ENCODE measurements around the gene HECTD4. TPM values are rescaled to one million over a fixed set of nuclear protein-coding genes. Genes with fewer than 3 reads are reported as not detected.
A peak's percentile ranks its signal among the peaks of the same experiment; 100 is the strongest.

HECTD4 gene, protein sequence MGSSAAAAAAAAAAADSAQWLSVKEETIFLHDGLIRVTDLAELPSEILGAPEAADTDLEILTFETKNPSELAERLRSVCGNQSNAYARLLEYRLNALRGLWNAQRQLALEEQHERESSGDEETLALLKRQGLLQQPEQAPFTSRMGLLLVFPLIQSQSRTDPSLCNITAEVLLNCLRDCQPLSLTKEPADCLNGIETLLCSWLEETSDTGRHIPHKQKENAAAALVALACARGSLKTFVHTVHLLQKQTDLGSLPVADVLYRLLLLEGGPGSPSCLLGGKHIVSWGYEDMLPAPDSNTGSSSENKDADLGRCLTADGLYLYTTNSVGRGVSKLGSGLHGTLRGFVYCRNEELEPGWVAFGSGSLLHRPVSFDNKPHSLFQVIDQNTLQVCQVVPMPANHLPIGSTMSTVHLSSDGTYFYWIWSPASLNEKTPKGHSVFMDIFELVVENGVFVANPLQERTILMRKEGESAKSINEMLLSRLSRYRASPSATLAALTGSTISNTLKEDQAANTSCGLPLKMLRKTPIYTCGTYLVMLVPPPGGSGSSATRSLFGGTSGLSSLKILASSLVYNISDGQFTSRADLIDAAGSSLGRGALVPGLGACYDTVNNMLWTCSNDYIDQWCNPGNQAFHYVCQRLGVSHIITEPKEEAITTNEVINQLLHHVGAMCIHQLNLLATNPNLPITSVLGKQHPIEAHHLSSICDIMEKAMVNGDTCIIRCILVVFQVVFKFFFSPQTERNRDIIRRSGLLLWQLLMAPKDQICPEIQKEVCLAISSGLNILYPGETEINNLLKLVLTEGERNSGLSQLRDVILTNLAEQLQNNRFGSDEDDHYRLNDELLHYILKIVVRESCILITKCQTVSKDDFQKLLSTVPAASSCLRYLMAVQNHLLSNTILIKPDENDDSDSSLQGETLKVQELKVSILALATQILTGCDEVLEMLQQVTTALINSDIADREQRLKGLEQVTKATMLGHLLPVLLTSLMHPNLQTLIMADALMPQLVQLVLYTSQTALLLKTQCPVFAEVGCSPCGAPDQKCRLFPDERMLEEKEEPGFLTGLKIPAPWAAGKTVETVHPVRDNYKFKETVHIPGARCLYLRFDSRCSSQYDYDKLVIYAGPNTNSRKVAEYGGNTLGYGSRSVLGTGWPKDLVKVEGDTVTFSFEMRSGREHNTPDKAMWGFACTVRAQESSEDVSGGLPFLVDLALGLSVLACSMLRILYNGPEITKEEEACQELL (N-terminal part only)
- total RNA-seq (2014; rRNA removed; shearing (Covaris generic)): 10.0 and 13.1 TPM in 2 replicates

GRCh38 chr12:112381883-112382796, at the start of gene HECTD4:
TSS of gene HECTD4 (minus strand) at chr12:112382431. CDS start at chr12:112382128, 303 bp downstream.
- DNase-seq: peak; percentile 90 to 93
- Histone ChIP-seq H3K4me1 (peaks cover 6% of the 10 kb centered on the region; the same call in 1 of the 2 replicates), H3K9me3 (replicated peaks) (no peaks in the 10 kb centered on the region), H3K27ac (no peak within 1 kb of the TSS; the same call in 1 of the 2 replicates), H3K4me3 (peak within 1 kb of the TSS; percentile 76), H3K27me3 (no peaks in the 10 kb centered on the region), H3K36me3 (no peaks in the 10 kb centered on the region)

GRCh38 chr12:112431965-112432364, 49.7 kb upstream of the HECTD4 start:
- no peak overlapping the region for H3K4me3 ChIP-seq
- no peaks in the 10 kb centered on the region for H3K9me3 ChIP-seq (replicated peaks)
- no peaks in the 10 kb centered on the region for H3K4me1 ChIP-seq
- peaks cover 5% of the 10 kb centered on the region; the same call in 1 of the 2 replicates for H3K36me3 ChIP-seq
- H3K27me3 ChIP-seq: no peaks in the 10 kb centered on the region
- no peak overlapping the region for H3K27ac ChIP-seq
- no peak for DNase-seq

DNA sequence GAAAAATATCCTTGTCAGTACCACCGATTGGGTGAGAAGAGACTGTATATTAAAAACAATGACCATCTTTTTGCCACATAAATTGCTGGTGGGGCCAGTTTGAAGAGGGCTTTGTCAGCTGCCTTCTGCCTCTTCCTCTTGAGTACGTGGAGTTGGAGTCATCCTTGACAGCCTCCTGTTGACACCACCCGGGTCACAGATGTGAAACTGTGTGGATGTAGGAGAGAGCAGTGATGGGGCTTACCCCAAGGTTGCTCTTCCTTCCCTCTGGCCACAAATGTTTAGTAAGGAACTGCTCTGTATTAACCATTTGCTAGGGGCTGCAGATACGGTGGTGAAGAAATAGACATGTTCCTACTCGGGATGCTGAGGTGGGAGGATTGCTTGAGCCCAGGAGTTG, 48.7 kb upstream of the HECTD4 start:
- Histone ChIP-seq H3K9me3 (replicated peaks) (no peaks in the 10 kb centered on the region), H3K27me3 (no peaks in the 10 kb centered on the region), H3K4me1 (no peaks in the 10 kb centered on the region), H3K4me3 (no peak overlapping the region), H3K36me3 (peaks cover 5% of the 10 kb centered on the region; the same call in 1 of the 2 replicates), H3K27ac (no peak overlapping the region)
- DNase-seq: no peak

- no peaks in the 10 kb centered on the region for H3K9me3 ChIP-seq (replicated peaks)
- no peak overlapping the region for H3K27ac ChIP-seq
- no peaks in the 10 kb centered on the region for H3K4me1 ChIP-seq
- H3K36me3 ChIP-seq: peaks cover 5% of the 10 kb centered on the region; the same call in 1 of the 2 replicates
- no peak overlapping the region for H3K4me3 ChIP-seq
- no peaks in the 10 kb centered on the region for H3K27me3 ChIP-seq
- DNase-seq: no peak
These were observed 45.5 kb upstream of the HECTD4 start for GRCh38 chr12:112427760-112428159.

DNA sequence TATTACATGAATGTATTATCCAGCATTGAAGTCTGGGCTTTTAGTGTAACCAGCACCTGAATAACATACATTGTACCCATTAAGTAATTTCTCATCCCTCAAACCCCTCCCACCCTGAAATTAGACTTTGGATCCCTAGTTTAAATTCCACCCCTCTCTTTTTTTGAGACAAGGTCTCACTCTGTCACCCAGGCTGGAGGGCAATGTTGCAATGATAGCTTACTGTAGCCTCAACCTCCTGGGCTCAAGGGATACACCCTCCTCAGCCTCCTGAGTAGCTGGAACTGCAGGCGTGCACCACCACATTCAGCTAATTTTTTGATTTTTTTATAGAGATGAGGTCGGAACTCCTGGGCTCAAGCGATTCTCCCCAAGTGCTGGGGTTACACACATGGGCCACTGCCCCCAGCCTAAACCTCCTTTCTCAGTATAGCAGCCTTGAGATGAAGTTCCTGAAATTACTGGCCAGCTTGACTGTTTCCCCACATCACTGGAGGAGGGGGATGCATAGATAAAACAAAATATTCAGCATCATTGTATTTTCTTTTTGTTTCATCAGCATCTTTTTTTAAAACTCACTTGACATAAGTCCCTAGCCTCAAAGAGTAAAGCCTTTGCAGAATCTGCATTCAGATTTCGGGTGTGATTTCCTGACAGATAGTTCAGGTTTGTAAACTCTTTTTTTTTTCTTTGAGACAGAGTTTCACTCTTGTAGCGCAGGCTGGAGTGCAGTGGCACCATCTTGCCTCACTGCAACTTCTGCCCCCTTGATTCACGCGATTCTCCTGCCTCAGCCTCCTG, 43.6 kb upstream of the HECTD4 start:
- H3K36me3 ChIP-seq: peaks cover 3% of the 10 kb centered on the region; the same call in 1 of the 2 replicates
- no peak overlapping the region for H3K27ac ChIP-seq

GRCh38 chr12:112424126-112424525, 41.9 kb upstream of the HECTD4 start:
- no peaks in the 10 kb centered on the region for H3K27me3 ChIP-seq
- no peaks in the 10 kb centered on the region for H3K9me3 ChIP-seq (replicated peaks)
- H3K4me1 ChIP-seq: no peaks in the 10 kb centered on the region
- no peak for DNase-seq
- peaks cover 3% of the 10 kb centered on the region; the same call in 1 of the 2 replicates for H3K36me3 ChIP-seq
- H3K27ac ChIP-seq: no peak overlapping the region
- H3K4me3 ChIP-seq: no peak overlapping the region

More for the DNA sequence above, 43.6 kb upstream of the HECTD4 start:
- H3K9me3 ChIP-seq (replicated peaks): no peaks in the 10 kb centered on the region
- H3K4me3 ChIP-seq: no peak overlapping the region
- DNase-seq: no peak
- H3K27me3 ChIP-seq: no peaks in the 10 kb centered on the region
- no peaks in the 10 kb centered on the region for H3K4me1 ChIP-seq

- H3K4me1 ChIP-seq: no peaks in the 10 kb centered on the region
- H3K27me3 ChIP-seq: no peaks in the 10 kb centered on the region
- DNase-seq: no peak
- H3K27ac ChIP-seq: no peak overlapping the region
- no peaks in the 10 kb centered on the region for H3K9me3 ChIP-seq (replicated peaks)
- H3K4me3 ChIP-seq: no peak overlapping the region
- no peaks in the 10 kb centered on the region for H3K36me3 ChIP-seq
These were observed 40.3 kb upstream of the HECTD4 start for GRCh38 chr12:112422531-112422930.

DNA sequence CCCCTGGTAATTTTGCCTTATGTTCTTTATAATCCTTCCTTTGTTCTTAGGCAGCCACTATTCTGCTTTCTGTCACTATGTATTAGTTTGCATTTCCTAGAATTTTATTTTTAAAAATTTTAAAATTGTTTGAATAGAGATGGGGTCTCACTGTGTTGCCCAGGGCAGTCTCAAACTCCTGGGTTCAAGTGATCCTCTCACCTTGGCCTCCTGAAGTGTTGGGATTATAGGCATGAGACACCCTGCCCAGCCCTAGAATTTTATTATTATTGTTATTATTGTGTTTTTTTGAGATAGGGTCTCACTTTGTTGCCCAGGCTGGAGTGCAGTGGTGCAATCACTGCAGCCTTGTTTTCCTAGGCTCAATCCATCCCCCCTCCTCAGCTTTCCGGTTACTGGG, 39.1 kb upstream of the HECTD4 start:
- no peak for DNase-seq
- Histone ChIP-seq H3K27me3 (no peaks in the 10 kb centered on the region), H3K9me3 (replicated peaks) (no peaks in the 10 kb centered on the region), H3K27ac (no peak overlapping the region), H3K4me1 (no peaks in the 10 kb centered on the region), H3K36me3 (no peaks in the 10 kb centered on the region), H3K4me3 (no peak overlapping the region)

DNA sequence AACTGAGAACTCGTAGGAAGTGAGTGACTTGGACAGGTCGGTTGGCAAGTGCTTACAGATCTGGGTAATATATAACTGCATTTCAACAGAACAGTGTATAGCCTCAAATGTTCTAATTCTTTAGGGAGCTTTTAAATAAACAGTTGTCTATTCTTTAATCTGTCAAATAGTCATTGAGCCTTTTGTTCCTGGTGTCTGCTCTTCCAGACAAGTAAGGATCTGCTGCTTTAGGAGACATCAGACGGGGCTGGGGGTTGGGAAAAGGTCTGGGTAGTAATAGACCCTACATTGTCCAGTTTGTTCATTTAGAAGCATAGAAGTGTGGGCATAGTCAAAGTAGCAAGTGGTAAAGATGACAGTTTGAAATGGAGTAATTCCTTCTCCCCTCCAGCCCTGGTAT, 38.5 kb upstream of the HECTD4 start:
- Histone ChIP-seq H3K9me3 (replicated peaks) (no peaks in the 10 kb centered on the region), H3K27ac (no peak overlapping the region), H3K36me3 (no peaks in the 10 kb centered on the region), H3K27me3 (no peaks in the 10 kb centered on the region), H3K4me1 (no peaks in the 10 kb centered on the region), H3K4me3 (no peak overlapping the region)
- DNase-seq: no peak

GRCh38 chr12:112419297-112420133, 37.3 kb upstream of the HECTD4 start:
- H3K4me3 ChIP-seq: peak overlapping the region; percentile 98
- H3K9me3 ChIP-seq (replicated peaks): no peaks in the 10 kb centered on the region
- H3K4me1 ChIP-seq: no peaks in the 10 kb centered on the region
- no peaks in the 10 kb centered on the region for H3K36me3 ChIP-seq
- peak; percentile 66 to 69 for DNase-seq
- peak overlapping the region; percentile 92 for H3K27ac ChIP-seq
- no peaks in the 10 kb centered on the region for H3K27me3 ChIP-seq

DNA sequence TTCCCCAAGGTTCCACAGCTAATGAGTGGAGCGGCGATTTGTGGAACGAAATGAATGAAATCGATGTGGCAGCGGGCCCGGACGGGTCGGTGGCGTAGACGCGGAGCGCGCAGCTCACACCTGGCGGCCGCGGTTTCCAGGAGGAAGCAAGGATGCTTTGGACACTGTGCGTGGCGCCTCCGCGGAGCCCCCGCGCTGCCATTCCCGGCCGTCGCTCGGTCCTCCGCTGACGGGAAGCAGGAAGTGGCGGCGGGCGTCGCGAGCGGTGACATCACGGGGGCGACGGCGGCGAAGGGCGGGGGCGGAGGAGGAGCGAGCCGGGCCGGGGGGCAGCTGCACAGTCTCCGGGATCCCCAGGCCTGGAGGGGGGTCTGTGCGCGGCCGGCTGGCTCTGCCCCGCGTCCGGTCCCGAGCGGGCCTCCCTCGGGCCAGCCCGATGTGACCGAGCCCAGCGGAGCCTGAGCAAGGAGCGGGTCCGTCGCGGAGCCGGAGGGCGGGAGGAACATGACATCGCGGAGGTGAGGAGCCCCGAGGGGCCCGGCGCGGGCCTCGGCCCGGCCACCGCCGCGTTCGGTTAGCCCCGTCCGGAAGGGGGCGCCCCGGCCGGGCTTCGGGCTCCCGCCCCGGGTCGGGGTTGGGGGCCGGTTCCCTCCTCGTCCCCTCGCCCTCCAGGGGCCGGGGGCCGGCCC, 36.5 kb upstream of the HECTD4 start, which contains the start of gene PTPN11:
Gene PTPN11, plus strand, starts transcription at position 340 of the 689 bp plus-strand sequence. Its CDS starts 165 bp downstream, at position 505.
- Histone ChIP-seq H3K4me1 (no peaks in the 10 kb centered on the region), H3K4me3 (peak within 1 kb of the TSS; percentile 98), H3K36me3 (no peaks in the 10 kb centered on the region), H3K27me3 (no peaks in the 10 kb centered on the region), H3K27ac (peak within 1 kb of the TSS; percentile 92), H3K9me3 (replicated peaks) (no peaks in the 10 kb centered on the region)
- DNase-seq: peak; percentile 85 to 87

GRCh38 chr12:112418273-112418607, 36.0 kb upstream of the HECTD4 start:
- peak overlapping the region; percentile 92 for H3K27ac ChIP-seq
- no peaks in the 10 kb centered on the region for H3K9me3 ChIP-seq (replicated peaks)
- peak overlapping the region; percentile 98 for H3K4me3 ChIP-seq
- DNase-seq: no peak
- H3K36me3 ChIP-seq: no peaks in the 10 kb centered on the region
- H3K27me3 ChIP-seq: no peaks in the 10 kb centered on the region
- no peaks in the 10 kb centered on the region for H3K4me1 ChIP-seq
